Ascending aorta (tissue), 2 donors: ENCODE data around the gene CAST. TPM values are rescaled to one million over a fixed set of nuclear protein-coding genes. Genes with fewer than 3 reads are reported as not detected.

Experiments used
- DNase-seq, 2 donors: peaks; one replicate each; pipeline ENCODE4 v3.0.0-alpha.2; 2019; ENCODE audit warnings: low spot score in 2 of 2
- H3K27ac ChIP-seq, 2 donors: fragments of 200-600 bp; sonication (generic); one replicate each; pipeline ENCODE4 v1.5.1; 2016 to 2017; ENCODE audit warnings: mild to moderate bottlenecking in 1 of 2
- H3K27me3 ChIP-seq: fragments of 200-600 bp; sonication (generic); one replicate; pipeline ENCODE4 v1.5.1; 2017
- H3K36me3 ChIP-seq, 2 donors: fragments of 200-600 bp; sonication (generic); one replicate each; pipeline ENCODE4 v1.5.1; 2016
- H3K4me1 ChIP-seq, 2 donors: fragments of 200-600 bp; sonication (generic); one replicate each; pipeline ENCODE4 v1.5.1; 2016 to 2017; ENCODE audit warnings: mild to moderate bottlenecking in 1 of 2
- H3K4me3 ChIP-seq, 2 donors: fragments of 200-600 bp; sonication (generic); one replicate each; pipeline ENCODE4 v1.5.1; 2016 to 2017; ENCODE audit warnings: mild to moderate bottlenecking in 1 of 2
- H3K9me3 ChIP-seq, 2 donors: fragments of 200-600 bp; sonication (generic); one replicate each; pipeline ENCODE4 v1.5.1; 2016
- CTCF ChIP-seq, 3 experiments: fragments of 200-600 bp in 2 of 3; fragments of 450-650 bp in 1 of 3; sonication (generic) in 2 of 3; IDR thresholded peaks; one replicate each; pipeline ENCODE4 v1.5.1; 2016 to 2019; ENCODE audit warnings: antibody characterized with exemption in 3 of 3, mild to moderate bottlenecking in 1 of 3, moderate library complexity in 1 of 3
- intact Hi-C: fragments of 100-400 bp; cut with DNase I; formaldehyde crosslinking; loops from one replicate; pipeline ENCODE4 v1.15.1; 2023
- total RNA-seq: library from RNA; depleted of rRNA; stranded (reverse); fragments of >200 nt; gene quantifications from one replicate; pipeline ENCODE4 v1.1.0, GENCODE V29; 2016

Gene CAST
- total RNA-seq, 1 donor from 2014 or later: 266 TPM

- intact Hi-C loops: loop anchor here (1.0 to 5.0 kb wide), 8 partner anchors 39 to 1016 kb away; partner anchors contain the start of genes ELL2, ERAP1, LNPEP and RFESD
- Histone ChIP-seq H3K4me3 (peak overlapping the region; percentile 81 to 87), H3K36me3 (no peaks in the 10 kb centered on the region), H3K9me3 (no peaks in the 10 kb centered on the region), H3K4me1 (peaks cover 0 to 13% of the 10 kb centered on the region in 2 donors), H3K27me3 (no peaks in the 10 kb centered on the region), H3K27ac (peak overlapping the region; percentile 95)
- TF ChIP-seq CTCF (IDR thresholded peaks at IDR 0.05): no peak
- no peak for DNase-seq
These were observed 1.4 kb downstream of the CAST start for GRCh38 chr5:96663608-96664007.

- Histone ChIP-seq H3K9me3 (no peaks in the 10 kb centered on the region), H3K27me3 (no peaks in the 10 kb centered on the region), H3K27ac (peak overlapping the region in 1 of 2 donors; percentile 95), H3K4me1 (peaks cover 0 to 14% of the 10 kb centered on the region in 2 donors), H3K36me3 (no peaks in the 10 kb centered on the region), H3K4me3 (no peak overlapping the region)
- intact Hi-C loops: loop anchor here (5.0 kb wide), 5 partner anchors 273 to 1017 kb away; partner anchors contain the start of genes ELL2, LNPEP and RFESD
- no peak for DNase-seq
- no peak for TF ChIP-seq CTCF (IDR thresholded peaks at IDR 0.05)
These were observed 2.5 kb downstream of the CAST start for GRCh38 chr5:96664669-96665068.

GRCh38 chr5:96668725-96669124 lies 6.5 kb downstream of the CAST start:
- Histone ChIP-seq H3K4me3 (no peak overlapping the region), H3K36me3 (no peaks in the 10 kb centered on the region), H3K4me1 (peaks cover 0 to 18% of the 10 kb centered on the region in 2 donors), H3K27ac (no peak overlapping the region), H3K9me3 (no peaks in the 10 kb centered on the region), H3K27me3 (no peaks in the 10 kb centered on the region)
- no peak for TF ChIP-seq CTCF (IDR thresholded peaks at IDR 0.05)
- no peak for DNase-seq
- intact Hi-C loops: no loop called here

- H3K9me3 ChIP-seq: no peaks in the 10 kb centered on the region
- no peak for DNase-seq
- intact Hi-C loops: no loop called here
- peak overlapping the region in 1 of 2 donors; percentile 8 for H3K27ac ChIP-seq
- peaks cover 0 to 12% of the 10 kb centered on the region in 2 donors for H3K4me1 ChIP-seq
- no peak overlapping the region for H3K4me3 ChIP-seq
- H3K27me3 ChIP-seq: no peaks in the 10 kb centered on the region
- TF ChIP-seq CTCF (IDR thresholded peaks at IDR 0.05): no peak
- no peaks in the 10 kb centered on the region for H3K36me3 ChIP-seq
These were observed 7.7 kb downstream of the CAST start for GRCh38 chr5:96669909-96670308.

- no peak for TF ChIP-seq CTCF (IDR thresholded peaks at IDR 0.05)
- intact Hi-C loops: no loop called here
- H3K9me3 ChIP-seq: no peaks in the 10 kb centered on the region
- DNase-seq: no peak
- H3K27me3 ChIP-seq: no peaks in the 10 kb centered on the region
- H3K4me3 ChIP-seq: no peak overlapping the region
- H3K36me3 ChIP-seq: no peaks in the 10 kb centered on the region
- no peak overlapping the region for H3K27ac ChIP-seq
- peaks cover 3 to 12% of the 10 kb centered on the region in 2 donors for H3K4me1 ChIP-seq
These were observed 9.3 kb downstream of the CAST start for GRCh38 chr5:96671441-96671840.

- DNase-seq: no peak
- Histone ChIP-seq H3K9me3 (no peaks in the 10 kb centered on the region), H3K4me3 (no peak overlapping the region), H3K27ac (no peak overlapping the region), H3K4me1 (peaks cover 3 to 12% of the 10 kb centered on the region in 2 donors), H3K27me3 (no peaks in the 10 kb centered on the region), H3K36me3 (peaks cover 0 to 7% of the 10 kb centered on the region in 2 donors)
- TF ChIP-seq CTCF (IDR thresholded peaks at IDR 0.05): no peak
- intact Hi-C loops: no loop called here
These were observed 11.0 kb downstream of the CAST start for GRCh38 chr5:96673127-96673526.
